CD4-positive, alpha-beta memory T cell (primary cell): ENCODE results near the gene GCSH. TPM values are rescaled to one million over a fixed set of nuclear protein-coding genes. Genes with fewer than 3 reads are reported as not detected.
A peak's percentile ranks its signal among the peaks of the same experiment; 100 is the strongest.

Experiments
- CTCF ChIA-PET: fragments of 350-600 bp; sonication (Branson Sonifier 250); formaldehyde crosslinking; loops from one replicate; lab custom pipeline; 2021; ENCODE audit warnings: inconsistent platforms; ENCODE audit not compliant: partially characterized antibody; lab: Charles Lee
- POLR2A ChIA-PET: fragments of 350-600 bp; sonication (Branson Sonifier 250); formaldehyde crosslinking; loops from one replicate; lab custom pipeline; 2021; ENCODE audit not compliant: partially characterized antibody; lab: Charles Lee
- DNase-seq, 5 donors: peaks; one replicate each; pipeline versions ENCODE4 v3.0.0 to v3.0.0-alpha.2; 2020 to 2022; ENCODE audit warnings: mixed read lengths in 1 of 5
- H3K27ac ChIP-seq: one replicate; pipeline ENCODE4 v1.7.0; 2013; ENCODE audit warnings: low read depth, low read length
- H3K27me3 ChIP-seq: 2 replicates; pipeline ENCODE4 v1.7.0; 2013; ENCODE audit warnings: mild to moderate bottlenecking, low read length, moderate library complexity; ENCODE audit not compliant: insufficient read depth
- H3K36me3 ChIP-seq: 2 replicates; pipeline ENCODE4 v1.7.0; 2013; ENCODE audit warnings: mild to moderate bottlenecking, low read length, moderate library complexity; ENCODE audit not compliant: insufficient read depth
- H3K4me1 ChIP-seq: 2 replicates; pipeline ENCODE4 v1.7.0; 2013; ENCODE audit warnings: mild to moderate bottlenecking, low read length, moderate library complexity; ENCODE audit not compliant: insufficient read depth
- H3K4me3 ChIP-seq, 2 donors: one replicate each; pipeline ENCODE4 v1.7.0; 2013; ENCODE audit warnings: low read length in 2 of 2, mild to moderate bottlenecking in 1 of 2
- H3K9me3 ChIP-seq, 2 donors: one replicate each; pipeline ENCODE4 v1.7.0; 2013; ENCODE audit warnings: low read length in 2 of 2, control low read depth in 1 of 2; ENCODE audit not compliant: control insufficient read depth in 1 of 2
- H3K27ac Mint-ChIP-seq, 7 donors: one replicate each; pipeline ENCODE4 v1.8.0; 2020 to 2021; ENCODE audit warnings: mixed read lengths in 7 of 7, mild to moderate bottlenecking in 6 of 7, inconsistent platforms in 3 of 7, moderate library complexity in 3 of 7
- H3K27me3 Mint-ChIP-seq, 2 donors: one replicate each; pipeline ENCODE4 v1.8.0; 2020 to 2021; ENCODE audit warnings: mixed read lengths in 2 of 2
- H3K36me3 Mint-ChIP-seq, 2 donors: one replicate each; pipeline ENCODE4 v1.8.0; 2020 to 2021; ENCODE audit warnings: mixed read lengths in 2 of 2, inconsistent platforms in 1 of 2, mild to moderate bottlenecking in 1 of 2
- H3K4me1 Mint-ChIP-seq, 4 donors: one replicate each; pipeline ENCODE4 v1.8.0; 2020 to 2021; ENCODE audit warnings: mixed read lengths in 4 of 4, mild to moderate bottlenecking in 1 of 4
- H3K4me3 Mint-ChIP-seq, 8 donors: one replicate each; pipeline ENCODE4 v1.8.0; 2020 to 2021; ENCODE audit warnings: mixed read lengths in 8 of 8, mild to moderate bottlenecking in 7 of 8, moderate library complexity in 6 of 8, inconsistent platforms in 3 of 8
- H3K9me3 Mint-ChIP-seq, 8 donors: one replicate each; pipeline ENCODE4 v1.8.0; 2020 to 2021; ENCODE audit warnings: mixed read lengths in 8 of 8, mild to moderate bottlenecking in 5 of 8, inconsistent platforms in 3 of 8, moderate library complexity in 1 of 8
- intact Hi-C: fragments of 100-400 bp; cut with micrococcal nuclease; formaldehyde crosslinking; loops from one replicate; pipeline ENCODE4 v1.15.1; 2023
- polyA plus RNA-seq, 2 donors: library from polyadenylated mRNA; unstranded; fragments of 300-500 nt; fragmentation: Illumina TruSeq; gene quantifications; one replicate each; pipeline ENCODE4 v1.2.3, GENCODE V29; 2021
- total RNA-seq, 2 experiments: library from RNA; stranded (reverse); gene quantifications; one replicate each; pipeline ENCODE4 v1.2.3, GENCODE V29; 2021

Gene GCSH
- total and polyA plus RNA-seq, 4 experiments from 2014 or later: 3.5 to 8.0 (median 4.8) TPM

DNA sequence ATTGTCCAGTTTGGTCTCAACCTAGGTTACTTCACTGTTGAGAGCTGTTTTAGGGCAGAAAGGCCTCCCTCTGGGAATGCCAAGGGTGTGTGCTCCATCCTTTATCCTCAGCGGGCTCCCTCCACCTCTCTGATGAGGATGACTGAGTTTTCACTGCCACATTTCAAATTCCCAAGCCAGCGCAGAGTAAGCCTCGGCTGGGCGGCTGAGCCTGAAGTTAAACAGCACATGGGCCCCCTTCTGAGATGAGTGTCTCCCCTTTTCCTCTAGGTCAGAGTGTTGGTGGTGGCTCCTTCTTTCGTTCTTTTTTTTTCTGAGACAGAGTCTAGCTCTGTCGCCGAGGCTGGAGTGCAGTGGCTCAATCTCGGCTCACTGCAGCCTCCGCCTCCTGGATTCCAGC lies 5.5 kb upstream of the GCSH start:
- Mint-ChIP-seq H3K9me3 (no peaks in the 10 kb centered on the region), H3K4me1 (peaks cover under 1 to 2% (median under 1%) of the 10 kb centered on the region in 4 donors), H3K27me3 (peaks cover 2 to 4% of the 10 kb centered on the region in 2 donors), H3K36me3 (no peaks in the 10 kb centered on the region), H3K27ac (no peak overlapping the region), H3K4me3 (no peak overlapping the region)
- Histone ChIP-seq H3K4me1 (peaks cover 3% of the 10 kb centered on the region), H3K27ac (no peak overlapping the region), H3K27me3 (no peaks in the 10 kb centered on the region), H3K4me3 (no peak overlapping the region), H3K36me3 (no peaks in the 10 kb centered on the region), H3K9me3 (no peaks in the 10 kb centered on the region)
- no peak for DNase-seq
- CTCF ChIA-PET: no interaction called here
- intact Hi-C loops: no loop called here
- POLR2A ChIA-PET: no interaction called here

DNA sequence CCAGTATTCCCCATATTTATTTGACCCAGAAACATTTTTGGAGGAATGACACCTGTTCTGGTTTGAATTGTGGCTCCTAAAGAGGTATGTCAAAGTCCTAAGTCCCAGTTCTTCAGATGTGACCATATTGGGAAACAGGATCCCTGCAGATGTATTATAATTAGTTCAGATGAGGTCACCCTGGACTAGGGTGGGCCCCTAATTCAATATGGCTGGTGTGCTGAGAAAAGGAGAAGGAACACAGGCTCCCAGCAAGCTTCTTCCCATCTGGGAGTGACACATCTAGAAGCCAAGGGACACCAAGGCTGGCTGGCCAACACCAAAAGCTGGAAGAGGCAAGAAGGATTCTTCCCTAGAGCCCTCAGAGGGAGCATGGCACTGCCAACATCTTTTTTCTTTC lies 3.8 kb upstream of the GCSH start:
- H3K4me3 ChIP-seq: no peak overlapping the region
- H3K36me3 ChIP-seq: no peaks in the 10 kb centered on the region
- no peaks in the 10 kb centered on the region for H3K9me3 ChIP-seq
- no peak for DNase-seq
- no peaks in the 10 kb centered on the region for H3K27me3 ChIP-seq
- ChIA-PET POLR2A (no interaction called here), CTCF (no interaction called here)
- intact Hi-C loops: no loop called here
- H3K4me1 ChIP-seq: peaks cover 11% of the 10 kb centered on the region
- no peak overlapping the region for H3K27ac ChIP-seq
- peaks cover 4 to 9% (median 5%) of the 10 kb centered on the region in 4 donors for H3K4me1 Mint-ChIP-seq
- H3K27me3 Mint-ChIP-seq: peaks cover 2 to 4% of the 10 kb centered on the region in 2 donors
- no peaks in the 10 kb centered on the region for H3K9me3 Mint-ChIP-seq
- H3K4me3 Mint-ChIP-seq: no peak overlapping the region
- no peaks in the 10 kb centered on the region for H3K36me3 Mint-ChIP-seq
- H3K27ac Mint-ChIP-seq: no peak overlapping the region

DNA sequence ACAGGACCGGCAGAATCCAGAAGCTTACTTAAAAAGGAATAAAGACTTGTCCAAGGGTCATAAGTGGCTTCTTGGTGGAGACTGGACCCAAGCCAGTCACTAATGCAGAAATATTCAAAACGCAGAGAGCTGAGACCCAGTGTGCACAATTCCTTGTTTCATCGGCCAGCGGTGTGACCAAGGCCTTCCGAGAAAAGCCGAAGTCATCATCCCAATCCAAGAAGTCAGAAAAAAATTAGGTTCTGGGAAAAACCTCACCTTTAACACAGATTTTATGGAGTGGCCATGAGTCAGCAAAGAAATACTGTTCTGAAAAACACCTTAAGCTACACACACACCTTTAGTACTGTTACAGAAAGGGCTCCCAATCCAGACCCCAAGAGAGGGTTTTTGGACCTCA lies 1.0 kb upstream of the GCSH start:
- CTCF ChIA-PET: no interaction called here
- no peaks in the 10 kb centered on the region for H3K9me3 Mint-ChIP-seq
- Histone ChIP-seq H3K27me3 (no peaks in the 10 kb centered on the region), H3K4me3 (no peak overlapping the region), H3K36me3 (no peaks in the 10 kb centered on the region), H3K27ac (no peak overlapping the region), H3K9me3 (no peaks in the 10 kb centered on the region), H3K4me1 (peaks cover 11% of the 10 kb centered on the region)
- peaks cover 4 to 17% (median 5%) of the 10 kb centered on the region in 4 donors for H3K4me1 Mint-ChIP-seq
- POLR2A ChIA-PET: interaction anchor here (1.7 kb wide), 1 partner anchor 21 kb away, joined by 8 read pairs; the partner anchor contains the start of gene C16orf46
- H3K36me3 Mint-ChIP-seq: no peaks in the 10 kb centered on the region
- no peak overlapping the region for H3K27ac Mint-ChIP-seq
- H3K4me3 Mint-ChIP-seq: no peak overlapping the region
- DNase-seq: no peak
- intact Hi-C loops: loop anchor here (2.0 kb wide), 1 partner anchor 348 kb away; the partner anchor contains the start of gene CMIP
- H3K27me3 Mint-ChIP-seq: no peaks in the 10 kb centered on the region

DNA sequence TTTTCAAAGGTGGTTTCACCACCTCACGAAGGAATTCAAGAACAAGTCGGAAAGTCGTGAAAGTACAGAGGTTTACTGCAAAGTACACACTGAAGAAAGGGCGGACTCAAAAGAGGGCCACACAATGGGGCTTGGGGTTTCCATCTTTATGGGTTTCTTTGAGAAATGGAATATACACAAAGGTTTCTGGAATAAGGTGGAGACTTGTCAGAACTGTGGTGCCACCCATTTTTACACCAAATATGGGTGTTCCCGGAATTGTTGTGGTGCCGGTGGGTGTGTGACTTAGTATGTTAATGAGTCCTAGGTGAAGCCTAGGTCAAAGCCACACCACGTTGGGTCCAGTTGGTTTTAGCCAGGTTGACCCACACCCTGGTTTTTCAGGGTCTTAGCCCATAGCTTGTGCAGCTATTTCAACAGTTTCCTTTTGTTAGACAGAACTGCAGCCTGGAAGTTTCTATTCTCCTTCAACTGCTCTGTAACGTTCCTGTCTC lies 567 bp upstream of the GCSH start:
- H3K4me1 Mint-ChIP-seq: peaks cover 4 to 17% (median 5%) of the 10 kb centered on the region in 4 donors
- Histone ChIP-seq H3K9me3 (no peaks in the 10 kb centered on the region), H3K27me3 (no peaks in the 10 kb centered on the region), H3K4me3 (peak overlapping the region; percentile 1 to 63), H3K36me3 (no peaks in the 10 kb centered on the region), H3K27ac (no peak overlapping the region), H3K4me1 (peaks cover 11% of the 10 kb centered on the region)
- peak overlapping the region; percentile 18 to 83 (median 48) for H3K27ac Mint-ChIP-seq
- no peak for DNase-seq
- CTCF ChIA-PET: no interaction called here
- peak overlapping the region; percentile 58 to 90 (median 85) for H3K4me3 Mint-ChIP-seq
- intact Hi-C loops: loop anchor here (1.0 to 2.0 kb wide), 5 partner anchors 19 to 348 kb away; partner anchors contain the start of genes ATMIN, C16orf46, CENPN and CMIP
- no peaks in the 10 kb centered on the region for H3K9me3 Mint-ChIP-seq
- peaks cover 0 to 3% of the 10 kb centered on the region in 2 donors for H3K36me3 Mint-ChIP-seq
- POLR2A ChIA-PET: interaction anchor here (1.7 kb wide), 1 partner anchor 20 kb away, joined by 8 read pairs; the partner anchor contains the start of gene C16orf46
- no peaks in the 10 kb centered on the region for H3K27me3 Mint-ChIP-seq

DNA sequence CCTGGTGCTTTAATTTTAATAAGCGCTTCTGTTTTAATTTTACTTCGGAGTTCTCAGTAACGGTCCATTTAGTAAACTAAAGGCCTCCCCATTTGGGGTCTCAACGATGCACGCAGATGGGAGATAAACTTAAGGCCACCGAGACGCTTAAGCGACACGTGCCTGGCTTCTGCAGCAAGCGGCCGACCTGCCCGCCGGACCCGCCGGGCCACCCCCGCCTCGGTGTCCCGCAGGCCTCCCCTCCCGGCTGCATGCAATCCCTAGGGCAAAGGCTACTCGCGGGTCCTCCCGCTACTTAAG lies 592 bp downstream of the GCSH start:
- no peaks in the 10 kb centered on the region for H3K36me3 ChIP-seq
- peaks cover 11% of the 10 kb centered on the region for H3K4me1 ChIP-seq
- DNase-seq: no peak
- Mint-ChIP-seq H3K9me3 (no peaks in the 10 kb centered on the region), H3K4me1 (peaks cover 4 to 17% (median 5%) of the 10 kb centered on the region in 4 donors), H3K4me3 (peak overlapping the region; percentile 66 to 90 (median 76)), H3K27ac (peak overlapping the region in 1 of 7 donors; percentile 48), H3K27me3 (no peaks in the 10 kb centered on the region), H3K36me3 (peaks cover 0 to 3% of the 10 kb centered on the region in 2 donors)
- no peaks in the 10 kb centered on the region for H3K27me3 ChIP-seq
- CTCF ChIA-PET: no interaction called here
- peak overlapping the region; percentile 37 for H3K27ac ChIP-seq
- H3K4me3 ChIP-seq: peak overlapping the region; percentile 69 to 73
- intact Hi-C loops: no loop called here
- no peaks in the 10 kb centered on the region for H3K9me3 ChIP-seq
- POLR2A ChIA-PET: interaction anchor here (0.7 to 1.2 kb wide), 2 partner anchors 8 to 88 kb away, joined by 3 to 5 read pairs; partner anchors contain the start of gene CENPN

DNA sequence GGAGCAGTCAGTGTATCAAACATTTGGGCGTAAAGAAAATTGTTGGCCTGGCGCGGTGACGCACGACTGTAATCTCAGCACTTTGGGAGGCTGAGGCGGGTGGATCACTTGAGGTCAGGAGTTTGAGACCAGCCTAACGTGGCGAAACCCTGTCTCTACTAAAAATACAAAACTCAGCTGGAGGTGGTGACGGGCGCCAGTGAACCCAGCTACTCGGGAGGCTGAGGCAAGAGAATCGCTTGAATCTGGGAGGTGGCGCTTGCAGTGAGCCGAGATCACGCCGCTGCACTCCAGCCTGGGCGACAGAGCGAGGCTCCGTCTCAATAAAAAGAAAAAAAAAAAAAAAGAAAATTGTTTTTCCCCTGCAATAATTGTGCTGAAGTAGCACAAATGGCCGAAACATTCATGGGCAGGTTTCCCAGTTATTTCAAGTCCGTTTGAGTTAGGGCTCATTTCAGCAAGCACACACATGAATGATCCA lies 1.4 kb downstream of the GCSH start:
- ChIA-PET POLR2A (interaction anchor here (0.7 to 1.2 kb wide), 2 partner anchors 9 to 88 kb away, joined by 3 to 5 read pairs; partner anchors contain the start of gene CENPN), CTCF (interaction anchor here (0.9 kb wide), 1 partner anchor 90 kb away, joined by 3 read pairs; no protein-coding TSS in a partner anchor)
- H3K4me1 ChIP-seq: peaks cover 11% of the 10 kb centered on the region
- no peak for DNase-seq
- peaks cover 0 to 3% of the 10 kb centered on the region in 2 donors for H3K36me3 Mint-ChIP-seq
- H3K4me3 ChIP-seq: no peak overlapping the region
- no peaks in the 10 kb centered on the region for H3K27me3 Mint-ChIP-seq
- H3K9me3 Mint-ChIP-seq: no peaks in the 10 kb centered on the region
- no peaks in the 10 kb centered on the region for H3K27me3 ChIP-seq
- H3K4me1 Mint-ChIP-seq: peaks cover 4 to 17% (median 5%) of the 10 kb centered on the region in 4 donors
- intact Hi-C loops: no loop called here
- no peaks in the 10 kb centered on the region for H3K9me3 ChIP-seq
- H3K4me3 Mint-ChIP-seq: peak overlapping the region; percentile 61 to 90 (median 76)
- peak overlapping the region in 3 of 7 donors; percentile 46 to 52 (median 46) for H3K27ac Mint-ChIP-seq
- no peaks in the 10 kb centered on the region for H3K36me3 ChIP-seq
- H3K27ac ChIP-seq: no peak overlapping the region

DNA sequence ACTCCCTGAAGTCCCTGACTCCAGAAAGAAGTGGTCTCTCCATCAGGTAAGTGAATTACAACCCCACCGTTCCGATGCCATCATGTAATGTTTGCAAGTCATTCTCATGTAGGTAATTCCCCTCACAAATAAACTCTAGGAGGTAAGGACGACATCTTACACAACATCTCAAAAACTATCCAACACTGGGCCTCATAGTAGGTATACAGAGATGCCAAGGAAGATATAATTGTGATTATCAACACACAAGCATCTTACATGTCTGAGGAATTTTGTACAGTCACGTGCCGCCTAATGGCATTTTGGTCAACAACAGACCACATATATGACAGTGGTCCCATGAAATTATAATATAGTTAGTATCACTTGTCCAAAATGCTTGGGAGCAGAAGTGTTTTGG lies 7.4 kb downstream of the GCSH start:
- no peaks in the 10 kb centered on the region for H3K9me3 ChIP-seq
- ChIA-PET CTCF (no interaction called here), POLR2A (no interaction called here)
- no peaks in the 10 kb centered on the region for H3K36me3 ChIP-seq
- Mint-ChIP-seq H3K9me3 (no peaks in the 10 kb centered on the region), H3K27me3 (no peaks in the 10 kb centered on the region), H3K4me1 (no peaks in the 10 kb centered on the region), H3K27ac (no peak overlapping the region), H3K36me3 (peaks cover 0 to 3% of the 10 kb centered on the region in 2 donors), H3K4me3 (no peak overlapping the region)
- no peak overlapping the region for H3K4me3 ChIP-seq
- H3K4me1 ChIP-seq: no peaks in the 10 kb centered on the region
- no peak overlapping the region for H3K27ac ChIP-seq
- intact Hi-C loops: no loop called here
- no peak for DNase-seq
- no peaks in the 10 kb centered on the region for H3K27me3 ChIP-seq
